ENCODE measurements around the gene PTCRA.
"Not testable (repeated sequence)": the region's sequence is repeated elsewhere in the genome, so short reads cannot be mapped to it uniquely, and the experiment has no call there.

Gene PTCRA

GRCh38 chr6:42947950-42948349, 32.1 kb downstream of the PTCRA start:
- in situ Hi-C loops (cut with MboI; ENCODE audit: low pct_unique_long_range_greater_than_20kb, low sequenced_read_pairs, unreplicated experiment), result no loop called here
- TF ChIP-seq, protein P1, sequence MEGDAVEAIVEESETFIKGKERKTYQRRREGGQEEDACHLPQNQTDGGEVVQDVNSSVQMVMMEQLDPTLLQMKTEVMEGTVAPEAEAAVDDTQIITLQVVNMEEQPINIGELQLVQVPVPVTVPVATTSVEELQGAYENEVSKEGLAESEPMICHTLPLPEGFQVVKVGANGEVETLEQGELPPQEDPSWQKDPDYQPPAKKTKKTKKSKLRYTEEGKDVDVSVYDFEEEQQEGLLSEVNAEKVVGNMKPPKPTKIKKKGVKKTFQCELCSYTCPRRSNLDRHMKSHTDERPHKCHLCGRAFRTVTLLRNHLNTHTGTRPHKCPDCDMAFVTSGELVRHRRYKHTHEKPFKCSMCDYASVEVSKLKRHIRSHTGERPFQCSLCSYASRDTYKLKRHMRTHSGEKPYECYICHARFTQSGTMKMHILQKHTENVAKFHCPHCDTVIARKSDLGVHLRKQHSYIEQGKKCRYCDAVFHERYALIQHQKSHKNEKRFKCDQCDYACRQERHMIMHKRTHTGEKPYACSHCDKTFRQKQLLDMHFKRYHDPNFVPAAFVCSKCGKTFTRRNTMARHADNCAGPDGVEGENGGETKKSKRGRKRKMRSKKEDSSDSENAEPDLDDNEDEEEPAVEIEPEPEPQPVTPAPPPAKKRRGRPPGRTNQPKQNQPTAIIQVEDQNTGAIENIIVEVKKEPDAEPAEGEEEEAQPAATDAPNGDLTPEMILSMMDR (IDR thresholded peaks at IDR 0.05; ENCODE audit: extremely low read depth, insufficient read depth, missing control alignments), result no peak
- no peak for DNase-seq (ENCODE audit: low spot score)

- no peak for DNase-seq (ENCODE audit: low spot score)
- in situ Hi-C loops (cut with MboI; ENCODE audit: low pct_unique_long_range_greater_than_20kb, low sequenced_read_pairs, unreplicated experiment), result no loop called here
- TF ChIP-seq, protein P1 (IDR thresholded peaks at IDR 0.05; ENCODE audit: extremely low read depth, insufficient read depth, missing control alignments), result no peak
Measured at GRCh38 chr6:42952389-42952788, 36.5 kb downstream of the PTCRA start.

DNA sequence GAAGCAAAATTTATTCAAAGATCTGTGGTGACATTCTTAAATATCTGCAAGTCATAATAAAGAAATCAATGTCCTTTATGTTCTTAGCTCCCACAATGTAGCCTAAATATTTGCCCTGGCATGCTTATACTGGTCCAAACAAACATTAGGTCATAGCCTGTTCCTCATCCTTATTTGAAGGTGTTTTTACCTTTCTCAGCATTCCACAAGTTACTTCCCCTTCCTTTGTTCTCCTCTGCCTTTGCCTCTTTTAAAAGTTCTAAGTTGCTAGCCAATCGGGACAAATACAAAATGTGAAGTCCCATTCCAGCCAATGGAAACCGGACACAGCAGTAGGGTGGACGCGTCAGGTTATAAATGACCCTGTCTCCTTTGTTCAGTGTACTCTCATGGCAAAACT, 38.6 kb downstream of the PTCRA start:
- in situ Hi-C loops (cut with MboI; ENCODE audit: low pct_unique_long_range_greater_than_20kb, low sequenced_read_pairs, unreplicated experiment); DNase-seq (ENCODE audit: low spot score): not testable (repeated sequence)

DNA sequence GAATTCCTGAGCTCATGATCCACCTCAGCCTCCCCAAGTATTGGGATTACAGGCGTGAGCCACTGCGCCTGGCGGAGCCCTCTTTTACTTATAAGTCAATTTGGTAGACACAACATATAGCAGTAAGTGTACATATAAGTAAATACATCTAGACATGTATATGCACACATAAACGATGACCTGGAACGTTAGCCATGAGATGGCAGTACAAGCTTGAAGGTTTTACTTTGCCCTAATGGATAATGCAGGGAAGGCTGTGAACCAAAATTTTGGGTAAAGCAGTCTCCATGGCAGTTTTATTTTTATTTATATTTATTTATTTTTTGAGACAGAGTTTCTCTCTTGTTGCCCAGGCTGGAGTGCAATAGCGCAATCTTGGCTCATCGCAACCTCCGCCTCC, 42.3 kb downstream of the PTCRA start:
- DNase-seq (ENCODE audit: low spot score), result no peak
- TF ChIP-seq, protein P1 (IDR thresholded peaks at IDR 0.05; ENCODE audit: extremely low read depth, insufficient read depth, missing control alignments), result no peak
- in situ Hi-C loops (cut with MboI; ENCODE audit: low pct_unique_long_range_greater_than_20kb, low sequenced_read_pairs, unreplicated experiment), result no loop called here

DNA sequence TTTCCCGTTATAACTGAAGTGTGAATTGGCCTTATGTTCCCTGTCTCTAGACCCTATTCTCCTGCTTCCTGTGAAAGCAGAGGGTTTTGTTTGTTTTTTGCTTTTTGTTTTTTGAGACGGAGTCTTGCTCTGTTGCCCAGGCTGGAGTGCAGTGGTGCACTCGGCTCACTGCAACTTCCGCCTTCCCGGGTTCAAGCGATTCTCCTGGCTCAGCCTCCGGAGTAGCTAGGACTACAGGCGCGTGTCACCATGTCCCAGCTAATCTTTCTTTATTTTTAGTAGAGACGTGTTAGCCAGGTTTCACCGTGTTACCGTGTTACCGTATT, 44.0 kb downstream of the PTCRA start:
- DNase-seq (ENCODE audit: low spot score), result no peak
- TF ChIP-seq, protein P1 (IDR thresholded peaks at IDR 0.05; ENCODE audit: extremely low read depth, insufficient read depth, missing control alignments), result no peak
- in situ Hi-C loops (cut with MboI; ENCODE audit: low pct_unique_long_range_greater_than_20kb, low sequenced_read_pairs, unreplicated experiment), result no loop called here

- DNase-seq (ENCODE audit: low spot score), result peak; percentile 63
Measured at GRCh38 chr6:42960243-42961019, 44.6 kb downstream of the PTCRA start, which contains the start of gene GNMT. Gene GNMT, plus strand, starts transcription at chr6:42960754. Its CDS starts 14 bp downstream, at chr6:42960768.

DNA sequence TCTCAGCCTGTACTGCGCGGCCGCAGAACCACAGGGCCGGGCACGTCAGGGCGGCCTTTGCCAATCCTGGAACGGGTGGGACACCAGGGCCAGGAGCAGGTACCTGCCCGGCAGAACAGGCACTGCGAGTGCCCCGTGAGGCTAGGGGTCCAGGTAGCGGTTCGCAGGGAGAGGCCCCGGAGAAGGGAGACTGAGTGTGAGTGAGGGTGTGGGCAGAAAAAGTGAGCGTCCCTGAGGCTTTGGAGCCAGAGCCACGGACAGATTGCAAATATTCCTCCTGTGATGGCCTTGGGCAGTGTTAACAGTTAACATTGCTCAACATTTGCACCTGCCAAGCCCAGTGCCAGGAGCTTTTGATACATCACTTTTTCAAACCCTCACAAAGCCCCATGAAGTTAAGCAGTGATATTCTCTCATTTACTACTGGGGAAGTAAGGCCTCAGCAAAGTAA, 45.2 kb downstream of the PTCRA start:
- TF ChIP-seq, protein P1 (IDR thresholded peaks at IDR 0.05; ENCODE audit: extremely low read depth, insufficient read depth, missing control alignments), result no peak
- in situ Hi-C loops (cut with MboI; ENCODE audit: low pct_unique_long_range_greater_than_20kb, low sequenced_read_pairs, unreplicated experiment), result no loop called here
- DNase-seq (ENCODE audit: low spot score), result no peak

More at GRCh38 chr6:42960243-42961019, 44.6 kb downstream of the PTCRA start, which contains the start of gene GNMT:
- in situ Hi-C loops (cut with MboI; ENCODE audit: low pct_unique_long_range_greater_than_20kb, low sequenced_read_pairs, unreplicated experiment), result no loop called here
- TF ChIP-seq, protein P1 (IDR thresholded peaks at IDR 0.05; ENCODE audit: extremely low read depth, insufficient read depth, missing control alignments), result no peak

All from GM13977 (cell line).